ENCODE measurements around the gene FARS2.
"Not testable (repeated sequence)": the region's sequence is repeated elsewhere in the genome, so short reads cannot be mapped to it uniquely, and the experiment has no call there.

The FARS2 gene

DNA sequence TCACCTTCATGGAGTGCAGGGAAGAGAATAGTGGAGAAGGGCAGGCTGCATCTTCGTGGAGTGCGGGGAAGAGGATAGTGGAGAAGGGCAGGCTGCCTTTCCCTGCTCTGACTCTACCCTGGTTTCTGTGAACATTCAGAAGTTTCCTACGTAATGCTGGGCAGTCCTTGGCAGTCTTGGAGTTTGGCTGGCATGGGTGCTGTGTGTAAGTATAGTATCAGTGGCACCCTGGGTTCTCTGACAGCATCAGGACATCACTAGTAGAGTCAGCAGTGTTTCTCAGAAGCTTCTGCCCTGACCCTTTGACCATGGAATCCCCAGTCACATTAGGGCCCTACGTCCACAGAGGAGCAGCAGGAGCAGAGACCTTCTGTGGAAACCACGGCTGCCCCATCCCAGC, 392.5 kb downstream of the FARS2 start:
- no peak for DNase-seq (ENCODE audit: low read depth)
- TF ChIP-seq, protein P1, sequence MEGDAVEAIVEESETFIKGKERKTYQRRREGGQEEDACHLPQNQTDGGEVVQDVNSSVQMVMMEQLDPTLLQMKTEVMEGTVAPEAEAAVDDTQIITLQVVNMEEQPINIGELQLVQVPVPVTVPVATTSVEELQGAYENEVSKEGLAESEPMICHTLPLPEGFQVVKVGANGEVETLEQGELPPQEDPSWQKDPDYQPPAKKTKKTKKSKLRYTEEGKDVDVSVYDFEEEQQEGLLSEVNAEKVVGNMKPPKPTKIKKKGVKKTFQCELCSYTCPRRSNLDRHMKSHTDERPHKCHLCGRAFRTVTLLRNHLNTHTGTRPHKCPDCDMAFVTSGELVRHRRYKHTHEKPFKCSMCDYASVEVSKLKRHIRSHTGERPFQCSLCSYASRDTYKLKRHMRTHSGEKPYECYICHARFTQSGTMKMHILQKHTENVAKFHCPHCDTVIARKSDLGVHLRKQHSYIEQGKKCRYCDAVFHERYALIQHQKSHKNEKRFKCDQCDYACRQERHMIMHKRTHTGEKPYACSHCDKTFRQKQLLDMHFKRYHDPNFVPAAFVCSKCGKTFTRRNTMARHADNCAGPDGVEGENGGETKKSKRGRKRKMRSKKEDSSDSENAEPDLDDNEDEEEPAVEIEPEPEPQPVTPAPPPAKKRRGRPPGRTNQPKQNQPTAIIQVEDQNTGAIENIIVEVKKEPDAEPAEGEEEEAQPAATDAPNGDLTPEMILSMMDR (IDR thresholded peaks at IDR 0.05; ENCODE audit: control insufficient read depth, extremely low read depth, insufficient read depth): no peak
- H3K4me3 ChIP-seq (ENCODE audit: low read depth, low read length): no peak overlapping the region

DNA sequence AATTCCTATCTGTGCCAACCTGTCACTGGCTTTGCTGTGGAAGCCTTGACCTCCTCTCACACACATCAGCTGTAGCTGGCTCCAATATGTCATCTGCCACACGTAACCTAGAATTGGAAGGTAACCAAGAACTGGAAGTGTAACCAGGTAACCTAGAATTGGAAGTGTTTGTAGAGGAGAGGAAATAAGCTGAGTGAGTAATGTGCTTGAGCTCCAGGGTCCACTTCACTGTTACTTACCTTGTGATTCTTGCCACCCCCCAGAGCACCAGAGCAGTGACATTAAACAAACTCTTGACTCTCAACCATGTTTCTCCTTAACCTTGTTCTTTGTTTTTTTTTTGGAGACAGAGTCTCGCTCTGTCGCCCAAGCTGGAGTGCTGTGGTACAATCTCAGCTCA, 394.9 kb downstream of the FARS2 start:
- H3K4me3 ChIP-seq (ENCODE audit: low read depth, low read length): no peak overlapping the region
- TF ChIP-seq, protein P1 (IDR thresholded peaks at IDR 0.05; ENCODE audit: control insufficient read depth, extremely low read depth, insufficient read depth): no peak
- DNase-seq (ENCODE audit: low read depth): no peak

DNA sequence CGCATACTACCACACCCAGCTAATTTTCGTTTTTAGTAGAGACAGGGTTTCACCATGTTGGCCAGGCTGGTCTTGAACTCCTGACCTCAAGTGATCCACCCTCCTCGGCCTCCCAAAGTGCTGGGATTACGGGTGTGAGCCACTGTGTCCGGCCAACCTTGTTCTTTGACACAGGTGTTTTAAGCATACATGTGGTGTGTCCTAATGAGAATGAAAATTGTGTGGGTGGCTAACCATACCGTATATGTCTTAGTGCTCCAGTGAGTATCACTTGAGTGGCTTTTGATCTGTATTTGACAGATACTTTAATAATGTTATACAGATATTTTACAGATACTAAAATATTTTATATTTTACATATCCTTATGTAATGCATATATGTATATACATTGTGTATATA, 395.4 kb downstream of the FARS2 start:
- H3K4me3 ChIP-seq (ENCODE audit: low read depth, low read length); DNase-seq (ENCODE audit: low read depth): not testable (repeated sequence)

DNA sequence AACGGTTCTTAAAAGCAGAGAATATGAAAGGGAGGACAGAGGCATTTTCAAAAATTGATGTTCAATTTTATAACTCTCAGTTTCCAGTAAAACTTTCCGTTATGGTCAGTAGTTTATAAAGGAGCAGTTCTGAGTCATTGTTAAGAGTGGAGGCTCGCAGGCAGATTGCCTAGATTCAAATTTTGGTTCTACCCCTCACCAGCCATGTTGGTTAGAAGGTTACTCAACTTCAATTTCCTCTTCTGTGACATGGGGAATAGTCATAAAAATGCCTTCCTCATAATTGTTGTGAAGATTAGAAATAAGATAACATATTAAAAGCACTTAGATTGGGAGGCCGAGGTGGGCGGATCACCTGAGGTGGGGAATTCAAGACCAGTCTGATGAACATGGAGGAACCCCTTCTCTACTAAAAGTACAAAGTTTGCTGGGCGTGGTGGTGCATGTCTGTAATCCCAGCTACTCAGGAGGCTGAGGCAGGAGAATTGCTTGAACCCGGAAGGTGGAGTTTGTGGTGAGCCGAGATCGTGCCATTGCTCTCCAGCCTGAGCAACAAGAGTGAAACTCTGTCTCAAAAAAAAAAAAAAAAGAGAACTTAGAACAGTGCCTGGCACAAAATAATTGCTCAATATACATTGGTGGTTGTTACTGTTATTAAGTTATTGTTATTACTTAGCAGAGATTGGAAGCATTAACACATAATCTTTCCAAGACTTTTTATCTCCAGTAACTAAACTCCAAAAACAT, 396.5 kb downstream of the FARS2 start:
- TF ChIP-seq, protein P1 (IDR thresholded peaks at IDR 0.05; ENCODE audit: control insufficient read depth, extremely low read depth, insufficient read depth): no peak
- DNase-seq (ENCODE audit: low read depth): no peak
- no peak overlapping the region for H3K4me3 ChIP-seq (ENCODE audit: low read depth, low read length)

GRCh38 chr6:5659467-5659866, 398.2 kb downstream of the FARS2 start:
- no peak overlapping the region for H3K4me3 ChIP-seq (ENCODE audit: low read depth, low read length)
- no peak for DNase-seq (ENCODE audit: low read depth)
- TF ChIP-seq, protein P1 (IDR thresholded peaks at IDR 0.05; ENCODE audit: control insufficient read depth, extremely low read depth, insufficient read depth): no peak

DNA sequence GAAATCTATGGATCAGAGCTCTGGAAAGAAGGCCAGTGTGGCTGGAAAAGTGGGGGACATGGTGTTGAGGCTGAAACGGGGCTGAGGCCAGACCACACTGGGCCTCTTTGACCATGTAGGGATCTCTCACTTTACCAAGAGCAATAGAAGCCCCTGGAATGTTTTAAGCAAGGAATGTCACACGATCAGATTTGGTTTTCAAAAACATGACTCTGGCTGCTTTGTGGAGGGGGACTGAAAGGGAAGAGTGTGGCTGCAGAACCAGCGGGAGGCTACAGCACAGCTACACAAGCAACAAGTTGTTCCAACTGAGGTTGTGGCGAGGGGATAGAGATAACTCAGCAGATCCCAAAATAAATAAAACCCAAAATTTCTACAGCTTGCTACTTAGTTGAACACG, 399.5 kb downstream of the FARS2 start:
- H3K4me3 ChIP-seq (ENCODE audit: low read depth, low read length): no peak overlapping the region
- TF ChIP-seq, protein P1 (IDR thresholded peaks at IDR 0.05; ENCODE audit: control insufficient read depth, extremely low read depth, insufficient read depth): no peak
- no peak for DNase-seq (ENCODE audit: low read depth)

GRCh38 chr6:5662797-5663196, 401.5 kb downstream of the FARS2 start:
- TF ChIP-seq, protein P1 (IDR thresholded peaks at IDR 0.05; ENCODE audit: control insufficient read depth, extremely low read depth, insufficient read depth): no peak
- no peak for DNase-seq (ENCODE audit: low read depth)
- H3K4me3 ChIP-seq (ENCODE audit: low read depth, low read length): no peak overlapping the region
